ENCODE results near the gene F2R. TPM values are rescaled to one million over a fixed set of nuclear protein-coding genes. Genes with fewer than 3 reads are reported as not detected.
A peak's percentile ranks its signal among the peaks of the same experiment; 100 is the strongest.

The F2R gene
- polyA plus RNA-seq, 1 experiment = 50.4 TPM

DNA sequence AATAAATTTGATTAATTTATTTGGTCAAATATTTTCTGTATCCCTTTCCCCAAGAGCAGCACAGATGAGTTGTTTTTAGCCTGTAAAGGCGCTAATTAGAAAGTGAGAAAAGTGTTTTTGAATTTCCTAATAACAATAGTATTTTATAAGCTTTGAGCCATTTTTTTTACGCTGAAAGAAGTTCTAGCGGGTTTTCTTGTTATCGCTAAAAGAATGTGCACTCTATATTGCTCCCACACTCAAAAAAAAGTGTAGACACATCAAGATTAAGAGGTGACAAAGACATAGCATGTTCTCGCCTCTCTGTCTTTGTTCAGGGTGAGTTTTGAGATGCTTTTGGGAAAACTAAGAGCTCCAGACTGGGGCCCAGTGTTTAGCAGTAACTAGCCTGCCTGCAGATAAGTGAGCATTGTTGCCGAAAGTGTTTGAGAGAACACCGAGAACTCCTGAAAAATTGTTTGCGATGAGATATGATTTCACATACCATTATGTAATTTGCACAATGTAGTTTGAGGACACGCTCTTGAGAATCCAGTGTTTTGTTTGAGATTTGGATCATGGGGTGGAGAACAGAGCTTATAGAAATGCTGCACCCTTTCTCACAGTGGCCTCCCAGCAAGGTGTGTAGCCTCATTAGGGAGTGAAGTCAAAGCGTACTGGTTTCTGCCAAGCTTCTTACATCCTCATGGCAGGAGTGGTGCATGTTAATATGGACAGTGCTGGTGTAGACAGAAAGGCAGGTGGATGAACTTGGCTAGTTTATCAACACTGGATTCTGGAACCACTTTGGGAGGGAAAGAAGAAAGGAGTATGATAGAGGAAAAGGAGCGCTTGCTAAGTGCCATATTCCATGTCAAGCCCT lies 1.5 kb downstream of the F2R start:
- Histone ChIP-seq H3K36me3 (ENCODE audit: control insufficient read depth, insufficient read depth, low read length) (no peaks in the 10 kb centered on the region), H3K27me3 (ENCODE audit: control insufficient read depth, insufficient read depth, low read length) (peaks cover 9% of the 10 kb centered on the region; the same call in 1 of the 2 replicates), H3K4me3 (ENCODE audit: low read depth, low read length) (peak overlapping the region; percentile 93)
- TF ChIP-seq CTCF (IDR thresholded peaks at IDR 0.05; ENCODE audit: insufficient read depth, low read depth, low read length) = no peak
- DNase-seq (ENCODE audit: low read depth) = no peak
- POLR2A ChIA-PET = no interaction called here
- CTCF ChIA-PET = interaction anchor here (1.0 to 2.2 kb wide), 2 partner anchors 57 to 77 kb away, joined by 5 to 11 read pairs; no protein-coding TSS in a partner anchor

GRCh38 chr5:76718381-76718832 lies 2.5 kb downstream of the F2R start:
- Histone ChIP-seq H3K27me3 (ENCODE audit: control insufficient read depth, insufficient read depth, low read length) (peaks cover 9% of the 10 kb centered on the region; the same call in 1 of the 2 replicates), H3K36me3 (ENCODE audit: control insufficient read depth, insufficient read depth, low read length) (no peaks in the 10 kb centered on the region), H3K4me3 (ENCODE audit: low read depth, low read length) (no peak overlapping the region)
- TF ChIP-seq CTCF (IDR thresholded peaks at IDR 0.05; ENCODE audit: insufficient read depth, low read depth, low read length) = no peak
- CTCF ChIA-PET = interaction anchor here (1.4 to 2.2 kb wide), 2 partner anchors 47 to 56 kb away, joined by 5 to 11 read pairs; no protein-coding TSS in a partner anchor
- DNase-seq (ENCODE audit: low read depth) = no peak
- POLR2A ChIA-PET = no interaction called here

DNA sequence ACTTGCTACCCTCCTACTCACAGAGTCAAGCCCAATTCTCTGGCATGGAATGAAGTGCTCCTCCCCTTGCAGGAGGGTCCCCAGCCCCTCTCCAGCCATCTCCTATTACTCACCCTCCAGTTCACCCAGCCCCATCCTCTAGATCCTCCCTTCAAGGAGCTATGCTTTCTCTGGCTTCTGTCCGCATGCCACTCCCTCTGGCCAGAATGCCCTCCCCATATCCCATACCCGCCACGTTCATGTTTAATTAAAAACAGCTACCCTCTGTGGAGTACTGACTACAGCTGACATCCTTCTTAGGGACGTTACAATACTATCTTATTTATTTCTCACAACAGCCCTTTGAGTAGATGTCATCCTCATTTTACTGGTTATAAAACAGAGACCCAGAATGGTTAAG lies 3.0 kb downstream of the F2R start:
- Histone ChIP-seq H3K27me3 (ENCODE audit: control insufficient read depth, insufficient read depth, low read length) (peaks cover 9% of the 10 kb centered on the region; the same call in 1 of the 2 replicates), H3K36me3 (ENCODE audit: control insufficient read depth, insufficient read depth, low read length) (no peaks in the 10 kb centered on the region), H3K4me3 (ENCODE audit: low read depth, low read length) (no peak overlapping the region)
- ChIA-PET CTCF (interaction anchor here (1.3 to 1.4 kb wide), 2 partner anchors 47 to 56 kb away, joined by 4 to 5 read pairs; no protein-coding TSS in a partner anchor), POLR2A (no interaction called here)
- no peak for TF ChIP-seq CTCF (IDR thresholded peaks at IDR 0.05; ENCODE audit: insufficient read depth, low read depth, low read length)
- DNase-seq (ENCODE audit: low read depth) = no peak

DNA sequence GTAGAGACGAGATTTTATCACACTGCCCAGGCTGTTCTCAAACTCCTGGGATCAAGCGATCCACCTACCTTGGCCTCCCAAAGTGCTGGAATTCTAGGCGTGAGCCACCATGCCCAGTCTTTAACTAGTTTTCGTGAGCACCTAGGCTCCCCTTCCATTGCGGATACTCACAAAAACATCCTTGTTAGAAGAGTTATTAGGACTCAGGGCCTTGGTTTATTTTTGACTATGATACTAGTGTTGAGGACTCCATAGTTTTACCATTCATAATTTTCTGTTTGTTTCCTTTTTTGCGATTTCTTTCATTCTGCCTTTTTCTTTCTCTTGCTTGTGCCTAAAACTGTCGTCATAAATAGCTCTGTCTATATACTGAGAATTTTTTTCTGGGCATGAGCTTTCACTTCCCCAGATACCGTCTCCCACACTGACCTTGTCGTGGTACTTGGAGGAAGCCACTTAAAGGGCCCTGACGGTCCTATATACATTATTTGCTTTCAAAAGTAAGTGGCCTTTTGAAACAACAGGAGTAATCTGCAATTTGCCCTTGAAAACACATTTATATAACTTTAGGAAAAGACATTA lies 5.2 kb downstream of the F2R start:
- H3K27me3 ChIP-seq (ENCODE audit: control insufficient read depth, insufficient read depth, low read length) = no peaks in the 10 kb centered on the region
- ChIA-PET POLR2A (no interaction called here), CTCF (interaction anchor here (0.6 to 3.2 kb wide), 3 partner anchors 12 to 27 kb away, joined by 3 to 7 read pairs (median 3); no protein-coding TSS in a partner anchor)
- DNase-seq (ENCODE audit: low read depth) = no peak
- no peak for TF ChIP-seq CTCF (IDR thresholded peaks at IDR 0.05; ENCODE audit: insufficient read depth, low read depth, low read length)
- no peak overlapping the region for H3K4me3 ChIP-seq (ENCODE audit: low read depth, low read length)
- no peaks in the 10 kb centered on the region for H3K36me3 ChIP-seq (ENCODE audit: control insufficient read depth, insufficient read depth, low read length)

DNA sequence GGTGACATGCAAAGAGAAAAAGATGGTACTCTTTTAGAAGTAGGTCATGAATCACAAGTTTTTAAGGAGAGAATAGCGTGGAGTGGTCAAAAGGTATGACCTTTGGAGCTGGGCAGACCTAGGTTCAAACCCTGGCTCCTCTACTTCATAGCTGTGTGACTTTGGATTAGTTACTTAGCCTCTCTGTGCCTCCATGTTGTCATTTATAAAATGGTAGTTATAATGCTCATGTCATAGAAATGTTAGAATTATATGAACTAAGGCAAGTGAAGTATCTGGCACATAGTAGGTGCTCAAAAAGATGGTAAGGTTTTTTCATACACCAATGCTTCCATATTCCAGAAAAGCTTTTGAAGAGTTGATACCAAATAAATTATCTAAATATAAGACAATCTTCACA lies 7.3 kb downstream of the F2R start:
- POLR2A ChIA-PET = no interaction called here
- CTCF ChIA-PET = interaction anchor here (1.0 to 3.2 kb wide), 4 partner anchors 10 to 51 kb away, joined by 3 to 12 read pairs (median 5); no protein-coding TSS in a partner anchor
- Histone ChIP-seq H3K4me3 (ENCODE audit: low read depth, low read length) (no peak overlapping the region), H3K36me3 (ENCODE audit: control insufficient read depth, insufficient read depth, low read length) (0 out of 2 replicates have a peak, but pooled peaks cover 1% of the 10 kb centered on the region), H3K27me3 (ENCODE audit: control insufficient read depth, insufficient read depth, low read length) (no peaks in the 10 kb centered on the region)
- DNase-seq (ENCODE audit: low read depth) = no peak
- no peak for TF ChIP-seq CTCF (IDR thresholded peaks at IDR 0.05; ENCODE audit: insufficient read depth, low read depth, low read length)
